Astrocyte of the cerebellum (primary cell): Measurements from ENCODE around the gene TRIM2.

ENCODE experiments used
- DNase-seq: peaks from one replicate; pipeline ENCODE4 v3.0.0-alpha.2; 2011; ENCODE audit warnings: low read depth
- H3K4me3 ChIP-seq: 2 replicates; pipeline ENCODE4 v1.5.1; 2011; ENCODE audit warnings: mild to moderate bottlenecking, low read depth, low read length, moderate library complexity
- CTCF ChIP-seq: IDR thresholded peaks from 2 replicates; pipeline ENCODE4 v1.5.1; 2012; ENCODE audit warnings: low read length, low read depth, moderate library complexity, mild to moderate bottlenecking; ENCODE audit errors: missing control alignments
- in situ Hi-C: cut with HindIII; loops from 2 replicates; pipeline ENCODE4 v1.10.0; 2017; ENCODE audit warnings: low sequenced_read_pairs

TRIM2 gene

DNA sequence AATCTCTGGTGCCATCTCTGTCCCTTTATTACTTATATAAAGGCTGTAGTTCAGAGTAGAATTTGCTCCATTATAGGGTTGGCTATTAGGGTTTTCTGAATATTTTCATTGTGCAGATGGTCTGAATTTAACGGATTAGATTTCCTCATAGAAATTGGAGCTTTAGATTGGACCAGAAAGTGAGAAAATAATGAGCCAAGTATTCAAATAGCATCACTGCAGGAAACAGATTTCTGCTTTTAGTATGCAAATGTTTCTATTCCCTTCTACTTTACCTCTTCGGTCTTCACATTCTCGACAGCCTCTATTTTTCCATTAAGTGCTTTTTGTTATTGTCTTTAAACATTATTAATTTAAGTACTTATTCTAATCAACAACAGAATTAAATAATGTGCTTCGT lies 55.4 kb downstream of the TRIM2 start:
- no peak overlapping the region for H3K4me3 ChIP-seq
- no peak for TF ChIP-seq CTCF
- in situ Hi-C loops: no loop called here

GRCh38 chr4:153260132-153260531 lies 55.9 kb downstream of the TRIM2 start:
- TF ChIP-seq CTCF: no peak
- DNase-seq: no peak
- no peak overlapping the region for H3K4me3 ChIP-seq
- in situ Hi-C loops: no loop called here

More for the DNA sequence above, 55.4 kb downstream of the TRIM2 start:
- DNase-seq: no peak

GRCh38 chr4:153260553-153261300 lies 56.5 kb downstream of the TRIM2 start:
- H3K4me3 ChIP-seq: no peak overlapping the region
- DNase-seq: no peak
- in situ Hi-C loops: no loop called here
- no peak for TF ChIP-seq CTCF

DNA sequence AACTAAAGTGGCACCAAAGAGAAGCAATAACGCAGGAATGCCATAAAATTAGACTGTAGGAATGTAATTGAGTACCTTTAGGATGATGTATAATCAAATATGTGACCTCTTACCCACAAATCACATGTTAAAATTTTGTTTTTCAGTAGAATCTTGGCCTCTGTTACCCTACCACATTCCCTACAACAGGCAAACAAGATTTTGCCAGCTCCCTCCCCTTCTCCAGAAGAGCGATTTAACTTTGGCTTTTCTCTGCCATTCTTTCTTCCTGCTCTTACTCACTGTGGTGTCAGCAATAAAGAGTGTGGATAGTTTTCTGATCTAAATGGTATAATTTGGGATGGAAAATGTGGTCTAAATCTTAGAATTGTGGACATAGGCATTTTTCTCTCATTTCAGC lies 57.2 kb downstream of the TRIM2 start:
- no peak for TF ChIP-seq CTCF
- no peak overlapping the region for H3K4me3 ChIP-seq
- no peak for DNase-seq
- in situ Hi-C loops: no loop called here

GRCh38 chr4:153261914-153262313 lies 57.7 kb downstream of the TRIM2 start:
- no peak for TF ChIP-seq CTCF
- no peak for DNase-seq
- in situ Hi-C loops: no loop called here
- H3K4me3 ChIP-seq: no peak overlapping the region

- TF ChIP-seq CTCF: no peak
- in situ Hi-C loops: no loop called here
- DNase-seq: no peak
- no peak overlapping the region for H3K4me3 ChIP-seq
Measured at GRCh38 chr4:153265306-153266047, 61.2 kb downstream of the TRIM2 start.
